Upper lobe of right lung (tissue), 1 donor: Measurements from ENCODE around the gene SLC38A3. TPM values are rescaled to one million over a fixed set of nuclear protein-coding genes. Genes with fewer than 3 reads are reported as not detected.

Experiments used
- ATAC-seq: fragments of 200-7000 bp; cut with Tn5 transposase; one replicate; pipeline ENCODE4 v1.9.1; 2020; ENCODE audit warnings: mild to moderate bottlenecking, moderate library complexity
- DNase-seq: peaks from one replicate; pipeline ENCODE4 v3.0.0-alpha.2; 2020
- H3K27ac ChIP-seq: fragments of 200-600 bp; one replicate; pipeline ENCODE4 v1.8.0; 2022
- H3K27me3 ChIP-seq: fragments of 200-600 bp; one replicate; pipeline ENCODE4 v1.8.0; 2022; ENCODE audit warnings: mild to moderate bottlenecking
- H3K36me3 ChIP-seq: fragments of 200-600 bp; one replicate; pipeline ENCODE4 v1.8.0; 2022
- H3K4me1 ChIP-seq: fragments of 200-600 bp; one replicate; pipeline ENCODE4 v1.8.0; 2022
- H3K4me3 ChIP-seq: fragments of 200-600 bp; one replicate; pipeline ENCODE4 v1.8.0; 2022; ENCODE audit warnings: mild to moderate bottlenecking
- H3K9me3 ChIP-seq: fragments of 200-600 bp; one replicate; pipeline ENCODE4 v1.8.0; 2022
- intact Hi-C: fragments of 100-400 bp; cut with DNase I; formaldehyde crosslinking; loops from one replicate; pipeline ENCODE4 v1.11.0; 2022
- microRNA-seq: library from miRNA; unstranded; fragments of <30 nt; microRNA quantifications from one replicate; pipeline ENCODE4 v1.2.0, GENCODE V29; 2020; ENCODE audit warnings: borderline microRNAs expressed
- total RNA-seq: library from RNA; stranded (reverse); fragmentation: NEBNext Ultra II Directional; extraction: Animal tissue kit (Norgen Biotek cat#: 25700); gene quantifications from one replicate; pipeline ENCODE4 v1.2.1, GENCODE V29; 2021
- TF ChIP-seq, protein P1 (sequence below): fragments of 200-600 bp; IDR thresholded peaks from one replicate; pipeline ENCODE4 v1.8.0; 2022; ENCODE audit warnings: antibody characterized with exemption
- donor health status: DM: no; HTN: yes; CAD: no; lungs with severe emphysema.

Gene SLC38A3
- total RNA-seq, 1 donor from 2014 or later, result not detected

DNA sequence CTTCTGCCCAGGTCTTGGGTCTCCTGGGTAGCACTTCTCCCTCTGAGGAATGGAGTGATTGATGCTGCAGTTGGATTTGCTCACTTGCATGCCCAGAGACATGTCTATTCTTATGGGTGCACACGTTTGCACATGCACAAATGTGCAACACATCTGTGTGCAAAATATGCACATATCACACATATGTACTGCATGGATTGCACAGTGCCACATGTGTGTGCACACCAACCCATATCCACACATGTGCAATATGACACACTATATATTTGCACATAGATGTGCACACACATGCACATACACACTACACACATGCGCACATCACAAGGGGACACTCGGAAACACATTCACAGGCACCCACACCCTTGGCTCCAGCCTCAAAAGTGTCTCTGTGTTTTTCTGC is 63.2 kb downstream of the SLC38A3 start:
- TF ChIP-seq, protein P1, sequence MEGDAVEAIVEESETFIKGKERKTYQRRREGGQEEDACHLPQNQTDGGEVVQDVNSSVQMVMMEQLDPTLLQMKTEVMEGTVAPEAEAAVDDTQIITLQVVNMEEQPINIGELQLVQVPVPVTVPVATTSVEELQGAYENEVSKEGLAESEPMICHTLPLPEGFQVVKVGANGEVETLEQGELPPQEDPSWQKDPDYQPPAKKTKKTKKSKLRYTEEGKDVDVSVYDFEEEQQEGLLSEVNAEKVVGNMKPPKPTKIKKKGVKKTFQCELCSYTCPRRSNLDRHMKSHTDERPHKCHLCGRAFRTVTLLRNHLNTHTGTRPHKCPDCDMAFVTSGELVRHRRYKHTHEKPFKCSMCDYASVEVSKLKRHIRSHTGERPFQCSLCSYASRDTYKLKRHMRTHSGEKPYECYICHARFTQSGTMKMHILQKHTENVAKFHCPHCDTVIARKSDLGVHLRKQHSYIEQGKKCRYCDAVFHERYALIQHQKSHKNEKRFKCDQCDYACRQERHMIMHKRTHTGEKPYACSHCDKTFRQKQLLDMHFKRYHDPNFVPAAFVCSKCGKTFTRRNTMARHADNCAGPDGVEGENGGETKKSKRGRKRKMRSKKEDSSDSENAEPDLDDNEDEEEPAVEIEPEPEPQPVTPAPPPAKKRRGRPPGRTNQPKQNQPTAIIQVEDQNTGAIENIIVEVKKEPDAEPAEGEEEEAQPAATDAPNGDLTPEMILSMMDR, result no peak
- Histone ChIP-seq H3K9me3 (no peaks in the 10 kb centered on the region), H3K36me3 (no peaks in the 10 kb centered on the region), H3K4me1 (peaks cover 53% of the 10 kb centered on the region), H3K4me3 (peak overlapping the region; percentile 55), H3K27ac (peak overlapping the region; percentile 90), H3K27me3 (no peaks in the 10 kb centered on the region)
- ATAC-seq (no peak), DNase-seq (no peak)
- intact Hi-C loops, result no loop called here

DNA sequence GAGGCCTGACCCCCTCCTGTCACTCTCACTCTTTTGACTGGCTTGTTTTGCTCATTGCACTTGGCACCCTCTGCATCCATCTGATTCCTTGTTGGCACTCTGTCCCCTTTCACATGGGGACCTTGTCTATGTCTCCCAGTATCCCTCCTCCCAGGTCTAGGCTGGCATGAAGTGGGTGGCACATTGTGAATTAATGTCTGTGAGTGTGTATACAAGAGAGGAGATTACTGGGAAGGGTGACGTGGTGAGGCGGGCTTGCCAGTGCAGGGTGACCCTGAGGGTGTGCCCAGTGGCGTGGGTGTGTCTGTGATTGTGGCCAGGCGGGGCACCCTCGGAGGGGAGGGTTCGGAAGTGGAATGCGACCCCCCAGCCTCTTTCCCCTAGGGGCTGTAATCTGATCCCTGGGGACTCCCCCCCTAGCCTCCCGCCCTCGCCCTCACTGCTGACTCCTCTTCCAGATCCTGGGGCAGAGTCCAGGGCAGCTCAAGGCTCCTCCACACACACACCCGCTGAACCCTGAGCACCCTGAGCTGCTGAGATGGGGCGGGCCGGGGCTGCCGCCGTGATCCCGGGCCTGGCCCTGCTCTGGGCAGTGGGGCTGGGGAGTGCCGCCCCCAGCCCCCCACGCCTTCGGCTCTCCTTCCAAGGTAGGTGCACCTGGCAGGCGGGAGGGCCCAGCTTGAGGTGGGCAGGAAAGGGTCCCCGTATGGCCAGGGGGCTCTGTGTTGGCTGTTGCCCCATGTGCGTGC is 63.8 kb downstream of the SLC38A3 start, which contains the start of gene SEMA3B:
TSS of gene SEMA3B (plus strand) at position 445 of the 749 bp plus-strand sequence. CDS start at position 539, 94 bp downstream.
- Histone ChIP-seq H3K27me3 (no peaks in the 10 kb centered on the region), H3K36me3 (no peaks in the 10 kb centered on the region), H3K9me3 (no peaks in the 10 kb centered on the region), H3K4me3 (peak within 1 kb of the TSS; percentile 55), H3K4me1 (peaks cover 53% of the 10 kb centered on the region), H3K27ac (peak within 1 kb of the TSS; percentile 90)
- ATAC-seq (peak; percentile 55), DNase-seq (peak; percentile 89)
- intact Hi-C loops, result no loop called here
- TF ChIP-seq, protein P1, result no peak

DNA sequence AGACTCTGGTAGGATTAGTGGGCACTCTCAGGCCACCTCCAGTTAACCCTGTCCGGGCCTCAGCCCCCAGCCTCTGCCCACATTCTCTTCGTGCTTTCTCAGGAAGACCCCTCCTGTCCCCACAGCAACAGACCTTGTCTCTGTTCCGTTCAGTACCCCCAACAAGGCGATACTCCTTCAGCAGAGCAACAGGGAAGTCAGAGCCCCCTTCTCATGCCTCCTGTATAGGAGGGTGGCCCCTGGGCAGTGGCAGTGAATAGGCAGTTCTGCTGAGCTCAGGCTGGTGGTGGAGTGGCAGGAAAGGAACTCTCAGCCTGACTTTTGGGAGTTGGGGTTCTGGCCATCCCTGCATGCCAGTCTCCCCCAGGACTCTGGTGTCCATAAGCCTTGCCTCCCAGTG is 64.4 kb downstream of the SLC38A3 start:
- intact Hi-C loops, result no loop called here
- ATAC-seq (no peak), DNase-seq (no peak)
- Histone ChIP-seq H3K27me3 (peaks cover under 1% of the 10 kb centered on the region), H3K36me3 (no peaks in the 10 kb centered on the region), H3K4me3 (peak overlapping the region; percentile 55), H3K4me1 (peaks cover 52% of the 10 kb centered on the region), H3K27ac (peak overlapping the region; percentile 90), H3K9me3 (no peaks in the 10 kb centered on the region)
- TF ChIP-seq, protein P1, result no peak

DNA sequence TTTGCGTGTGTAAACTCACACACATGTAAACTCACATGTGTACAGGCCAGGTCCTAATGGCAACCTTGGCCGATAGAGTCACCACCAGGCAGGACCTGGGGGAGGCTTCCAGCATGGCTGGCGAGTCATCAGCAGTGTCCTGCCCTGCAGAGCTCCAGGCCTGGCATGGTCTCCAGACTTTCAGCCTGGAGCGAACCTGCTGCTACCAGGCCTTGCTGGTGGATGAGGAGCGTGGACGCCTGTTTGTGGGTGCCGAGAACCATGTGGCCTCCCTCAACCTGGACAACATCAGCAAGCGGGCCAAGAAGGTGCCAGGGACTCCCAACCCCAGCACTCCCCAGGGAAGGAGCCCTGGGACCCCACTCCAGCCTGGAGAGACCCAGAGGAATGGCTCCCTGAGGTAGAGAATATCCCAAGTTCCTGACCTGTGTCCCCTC is 64.9 kb downstream of the SLC38A3 start:
- Histone ChIP-seq H3K27ac (peak overlapping the region; percentile 90), H3K36me3 (no peaks in the 10 kb centered on the region), H3K9me3 (no peaks in the 10 kb centered on the region), H3K27me3 (peaks cover 6% of the 10 kb centered on the region), H3K4me3 (peak overlapping the region; percentile 55), H3K4me1 (peaks cover 51% of the 10 kb centered on the region)
- DNase-seq (no peak), ATAC-seq (no peak)
- intact Hi-C loops, result loop anchor here (5.0 kb wide), 2 partner anchors 43 to 78 kb away; partner anchors contain the start of gene GNAT1
- TF ChIP-seq, protein P1, result no peak

DNA sequence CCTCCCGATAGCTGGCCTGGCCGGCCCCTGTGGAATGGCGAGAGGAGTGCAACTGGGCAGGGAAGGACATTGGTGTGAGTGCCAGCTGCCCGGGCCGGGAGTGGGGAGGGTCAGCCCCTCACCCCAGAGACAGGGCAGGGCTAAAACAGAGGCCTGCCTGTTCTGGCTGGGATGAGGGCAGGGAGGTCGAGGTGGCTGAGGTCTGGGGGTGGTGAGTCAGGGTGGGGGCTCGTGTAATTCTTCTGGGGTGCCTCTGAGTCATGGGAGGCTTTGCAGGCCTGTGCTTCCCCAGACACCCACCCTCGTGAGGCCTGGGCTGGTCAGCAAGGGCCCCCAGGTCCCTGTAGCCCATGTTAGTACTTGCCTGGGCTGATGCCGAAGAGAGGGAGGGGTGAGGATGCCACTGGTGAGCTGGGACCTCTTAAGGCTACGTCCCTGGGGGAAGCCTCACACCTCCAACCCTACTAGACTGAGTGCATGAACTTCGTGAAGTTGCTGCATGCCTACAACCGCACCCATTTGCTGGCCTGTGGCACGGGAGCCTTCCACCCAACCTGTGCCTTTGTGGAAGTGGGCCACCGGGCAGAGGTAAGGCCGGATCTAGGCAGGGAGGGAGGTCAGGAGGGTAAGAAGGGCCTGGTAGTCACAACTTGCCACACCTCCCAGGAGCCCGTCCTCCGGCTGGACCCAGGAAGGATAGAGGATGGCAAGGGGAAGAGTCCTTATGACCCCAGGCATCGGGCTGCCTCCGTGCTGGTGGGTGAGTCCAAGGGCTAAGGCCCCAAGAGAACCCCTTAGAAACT is 65.6 kb downstream of the SLC38A3 start:
- ATAC-seq, result no peak
- peak overlapping the region; percentile 55 for H3K4me3 ChIP-seq
- H3K9me3 ChIP-seq, result no peaks in the 10 kb centered on the region
- no peak for DNase-seq
- H3K36me3 ChIP-seq, result no peaks in the 10 kb centered on the region
- H3K4me1 ChIP-seq, result peaks cover 44% of the 10 kb centered on the region
- H3K27ac ChIP-seq, result peak overlapping the region; percentile 90
- H3K27me3 ChIP-seq, result peaks cover 7% of the 10 kb centered on the region
- intact Hi-C loops, result loop anchor here (5.0 kb wide), 2 partner anchors 43 to 78 kb away; partner anchors contain the start of gene GNAT1
- TF ChIP-seq, protein P1, result no peak

Small RNAs within 50 kb of the gene (microRNA-seq; reads per million reads assigned to microRNA genes)
- gene MIR566 (not detected), gene MIR5787 (not detected)

Other genes with a start within 250 kb of the SLC38A3 start
- gene RBM5, start 116.4 kb upstream of the SLC38A3 start, total RNA-seq, result 161 TPM
- gene SEMA3F, start 49.9 kb upstream of the SLC38A3 start, total RNA-seq, result 65.6 TPM
- gene GNAT1, start 13.7 kb upstream of the SLC38A3 start, total RNA-seq, result not detected
- 321 TPM for gene GNAI2, start 30.9 kb downstream of the SLC38A3 start, total RNA-seq
- gene SEMA3B, start 63.9 kb downstream of the SLC38A3 start, total RNA-seq, result 120 TPM
- gene LSMEM2, start 73.8 kb downstream of the SLC38A3 start, total RNA-seq, result not detected
- 77.0 TPM for gene IFRD2, start 87.2 kb downstream of the SLC38A3 start, total RNA-seq
- 2.8 TPM for gene HYAL3, start 94.1 kb downstream of the SLC38A3 start, total RNA-seq
- 12.5 TPM for gene NAA80, start 94.1 kb downstream of the SLC38A3 start, total RNA-seq
- gene HYAL1, start 98.3 kb downstream of the SLC38A3 start, total RNA-seq, result 78.8 TPM
- 303 TPM for gene HYAL2, start 117.5 kb downstream of the SLC38A3 start, total RNA-seq
- gene TUSC2, start 123.0 kb downstream of the SLC38A3 start, total RNA-seq, result 29.2 TPM
- gene RASSF1, start 135.6 kb downstream of the SLC38A3 start, total RNA-seq, result 39.1 TPM
- gene ZMYND10, start 140.5 kb downstream of the SLC38A3 start, total RNA-seq, result 2.8 TPM
- 21.6 TPM for gene NPRL2, start 145.5 kb downstream of the SLC38A3 start, total RNA-seq
- gene CYB561D2, start 145.6 kb downstream of the SLC38A3 start, total RNA-seq, result 23.9 TPM
- gene TMEM115, start 154.2 kb downstream of the SLC38A3 start, total RNA-seq, result 40.1 TPM